ENCODE data around the gene SLC16A12. TPM values are rescaled to one million over a fixed set of nuclear protein-coding genes. Genes with fewer than 3 reads are reported as not detected.
"Not testable (repeated sequence)": the region's sequence is repeated elsewhere in the genome, so short reads cannot be mapped to it uniquely, and the experiment has no call there.

The SLC16A12 gene
- total RNA-seq, 2 experiments from 2014 or later = not detected

GRCh38 chr10:89399956-89400355 lies 135.4 kb downstream of the SLC16A12 start:
- ChIA-PET POLR2A (no interaction called here), CTCF (no interaction called here)

- ChIA-PET POLR2A (no interaction called here), CTCF (no interaction called here)
Observed at GRCh38 chr10:89398003-89398749, 137.2 kb downstream of the SLC16A12 start.

GRCh38 chr10:89395141-89395540 lies 140.3 kb downstream of the SLC16A12 start:
- POLR2A ChIA-PET = no interaction called here
- CTCF ChIA-PET = no interaction called here

- POLR2A ChIA-PET = no interaction called here
- CTCF ChIA-PET = no interaction called here
Observed at GRCh38 chr10:89393898-89394297, 141.5 kb downstream of the SLC16A12 start.

GRCh38 chr10:89392974-89393373 lies 142.4 kb downstream of the SLC16A12 start:
- POLR2A ChIA-PET = no interaction called here
- CTCF ChIA-PET = no interaction called here

GRCh38 chr10:89391907-89392756 lies 143.3 kb downstream of the SLC16A12 start, which contains the start of gene IFIT1:
Gene IFIT1 (plus strand): TSS chr10:89392623. CDS start chr10:89392713, 90 bp downstream.
- ChIA-PET POLR2A (interaction anchor here (0.6 kb wide), 3 partner anchors 22 to 446 kb away, joined by 4 to 8 read pairs (median 4); partner anchors contain the start of gene IFIT5), CTCF (no interaction called here)

- POLR2A ChIA-PET = not testable (repeated sequence)
Observed at GRCh38 chr10:89391226-89391576, 144.2 kb downstream of the SLC16A12 start.

GRCh38 chr10:89390476-89391225 lies 144.7 kb downstream of the SLC16A12 start:
- CTCF ChIA-PET = no interaction called here
- POLR2A ChIA-PET = interaction anchor here (0.7 kb wide), 1 partner anchor 10 kb away, joined by 5 read pairs; no protein-coding TSS in a partner anchor

More at GRCh38 chr10:89391226-89391576, 144.2 kb downstream of the SLC16A12 start:
- CTCF ChIA-PET = not testable (repeated sequence)

GRCh38 chr10:89389254-89389653 lies 146.1 kb downstream of the SLC16A12 start:
- ChIA-PET POLR2A (no interaction called here), CTCF (no interaction called here)

- ChIA-PET POLR2A (no interaction called here), CTCF (no interaction called here)
Observed at GRCh38 chr10:89388806-89389205, 146.6 kb downstream of the SLC16A12 start.

- CTCF ChIA-PET = no interaction called here
- POLR2A ChIA-PET = no interaction called here
Observed at GRCh38 chr10:89384474-89385340, 150.7 kb downstream of the SLC16A12 start.

GRCh38 chr10:89382757-89383156 lies 152.6 kb downstream of the SLC16A12 start:
- ChIA-PET CTCF (no interaction called here), POLR2A (no interaction called here)

Other genes starting within 250 kb of the SLC16A12 start
- gene IFIT2, start 233.5 kb downstream of the SLC16A12 start, total RNA-seq = 1 to 10 TPM; 1.2 to 1.3 TPM
- under 1 TPM; 0.70 to 0.80 TPM for gene IFIT3, start 207.6 kb downstream of the SLC16A12 start, total RNA-seq
- gene IFIT1B, start 157.5 kb downstream of the SLC16A12 start, total RNA-seq = not detected
- under 1 TPM; 0.25 to 0.27 TPM for gene IFIT1, start 143.0 kb downstream of the SLC16A12 start, total RNA-seq
- 1 to 10 TPM; 6.4 to 6.5 TPM for gene IFIT5, start 121.0 kb downstream of the SLC16A12 start, total RNA-seq
- gene PANK1, start 109.6 kb upstream of the SLC16A12 start, total RNA-seq = 1 to 10 TPM; 3.1 to 3.5 TPM
- 10 to 100 TPM; 48.1 to 49.6 TPM for gene KIF20B, start 166.0 kb upstream of the SLC16A12 start, total RNA-seq

Measured in activated CD8-positive, alpha-beta memory T cell treated with anti-CD3 and anti-CD28 coated beads for 36 hours (primary cell).